Upper lobe of left lung (tissue), 6 donors: ENCODE results near the gene SERPINB1. TPM values are rescaled to one million over a fixed set of nuclear protein-coding genes. Genes with fewer than 3 reads are reported as not detected.

Experiments used
- ATAC-seq, 2 donors: fragments of 200-7000 bp; cut with Tn5 transposase; one replicate each; pipeline ENCODE4 v1.9.1; 2022; ENCODE audit warnings: mild to moderate bottlenecking in 2 of 2, moderate library complexity in 2 of 2; ENCODE audit not compliant: low FRiP score in 2 of 2
- DNase-seq, 2 donors: peaks; one replicate each; pipeline ENCODE4 v3.0.0-alpha.2; 2019 to 2020
- H3K27ac ChIP-seq, 4 donors: fragments of 200-600 bp; sonication (generic); one replicate each; pipeline ENCODE4 v1.5.1; 2016 to 2019
- H3K27me3 ChIP-seq, 4 donors: fragments of 200-600 bp; sonication (generic); one replicate each; pipeline ENCODE4 v1.5.1; 2017 to 2019
- H3K36me3 ChIP-seq, 4 donors: fragments of 200-600 bp; sonication (generic); one replicate each; pipeline ENCODE4 v1.5.1; 2016 to 2019
- H3K4me1 ChIP-seq, 4 donors: fragments of 200-600 bp; sonication (generic); one replicate each; pipeline ENCODE4 v1.5.1; 2018 to 2019
- H3K4me3 ChIP-seq, 4 donors: fragments of 200-600 bp; sonication (generic); one replicate each; pipeline ENCODE4 v1.5.1; 2017 to 2019; ENCODE audit warnings: mild to moderate bottlenecking in 2 of 4, moderate library complexity in 1 of 4
- H3K9me3 ChIP-seq, 4 donors: fragments of 200-600 bp; sonication (generic); one replicate each; pipeline ENCODE4 v1.5.1; 2018 to 2019
- CTCF ChIP-seq, 6 experiments: fragments of 450-650 bp in 4 of 6; fragments of 200-600 bp in 2 of 6; sonication (generic) in 2 of 6; IDR thresholded peaks; one replicate each; pipeline ENCODE4 v1.5.1; 2016 to 2019; ENCODE audit warnings: antibody characterized with exemption in 6 of 6
- EP300 ChIP-seq, 4 donors: sonication (generic); formaldehyde crosslinking; IDR thresholded peaks; one replicate each; pipeline ENCODE4 v1.5.1; 2017; ENCODE audit warnings: antibody characterized with exemption in 4 of 4, control low read depth in 2 of 4
- POLR2A ChIP-seq, 4 donors: fragments of 450-650 bp; IDR thresholded peaks; one replicate each; pipeline ENCODE4 v1.5.1; 2016 to 2017; ENCODE audit warnings: antibody characterized with exemption in 4 of 4, mild to moderate bottlenecking in 2 of 4
- POLR2AphosphoS5 ChIP-seq, 2 donors: sonication (generic); formaldehyde crosslinking; IDR thresholded peaks; one replicate each; pipeline ENCODE4 v1.5.1; 2017; ENCODE audit warnings: antibody characterized with exemption in 2 of 2
- WGBS, 2 donors: methylation state at CpG; one replicate each; pipeline ENCODE4 v1.1.5; 2017 to 2018; 5-methylcytosine and 5-hydroxymethylcytosine counted together
- total RNA-seq, 6 donors: library from RNA; depleted of rRNA in 4 of 6; stranded (reverse); fragments of >200 nt in 4 of 6; gene quantifications; one replicate each; pipeline versions ENCODE4 v1.1.0 to v1.2.1, GENCODE V29; 2016 to 2021
- donor health status: DM: no; HTN: no; CAD: no; lungs with moderate emphysema.
- donor health status: DM: no; HTN: yes; CAD: no; lungs with severe emphysema.

SERPINB1 gene
- total RNA-seq: 100 to 1,000 TPM in 4 of 6 donors, 10 to 100 TPM in 2; 56.6 to 184 (median 102) TPM

GRCh38 chr6:2841264-2842138 is at the start of gene SERPINB1:
SERPINB1 (minus strand) TSS chr6:2841863; CDS start chr6:2840586, 1,277 bp downstream.
- peaks cover 10 to 35% (median 16%) of the 10 kb centered on the region in 4 donors for H3K36me3 ChIP-seq
- TF ChIP-seq POLR2A (IDR thresholded peaks at IDR 0.05): peak; percentile 56 to 94 (median 88)
- TF ChIP-seq EP300 (IDR thresholded peaks at IDR 0.05): peak; percentile 90 to 98 (median 94)
- TF ChIP-seq POLR2AphosphoS5 (IDR thresholded peaks at IDR 0.05): peak; percentile 100
- peak in 2 of 6 experiments; percentile 21 to 29 for TF ChIP-seq CTCF (IDR thresholded peaks at IDR 0.05)
- H3K4me1 ChIP-seq: peaks cover 31 to 67% (median 46%) of the 10 kb centered on the region in 4 donors
- peak within 1 kb of the TSS; percentile 94 to 99 (median 96) for H3K27ac ChIP-seq
- peak within 1 kb of the TSS; percentile 49 to 73 (median 56) for H3K4me3 ChIP-seq
- H3K9me3 ChIP-seq: no peaks in the 10 kb centered on the region
- WGBS, 2 donors: 1 to 3% methylated on average over 13 to 36 of the region's 67 CpGs
- no peaks in the 10 kb centered on the region for H3K27me3 ChIP-seq
- ATAC-seq: peak; percentile 93 to 96
- DNase-seq: peak; percentile 98

GRCh38 chr6:2890976-2891767 is 49.5 kb upstream of the SERPINB1 start:
- H3K27ac ChIP-seq: no peak overlapping the region
- peaks cover 0 to 7% (median 0%) of the 10 kb centered on the region in 4 donors for H3K4me1 ChIP-seq
- ATAC-seq (no peak), DNase-seq (no peak)
- no peaks in the 10 kb centered on the region for H3K27me3 ChIP-seq
- H3K4me3 ChIP-seq: no peak overlapping the region
- H3K9me3 ChIP-seq: no peaks in the 10 kb centered on the region
- H3K36me3 ChIP-seq: peaks cover 17 to 67% (median 49%) of the 10 kb centered on the region in 4 donors
- whole genome bisulfite sequencing, 2 donors: 92% methylated on average over 14 of the region's 14 CpGs
- TF ChIP-seq CTCF (IDR thresholded peaks at IDR 0.05) (no peak), EP300 (IDR thresholded peaks at IDR 0.05) (no peak), POLR2A (IDR thresholded peaks at IDR 0.05) (no peak), POLR2AphosphoS5 (IDR thresholded peaks at IDR 0.05) (no peak)

- Histone ChIP-seq H3K27me3 (no peaks in the 10 kb centered on the region), H3K27ac (no peak overlapping the region), H3K4me3 (no peak overlapping the region), H3K9me3 (no peaks in the 10 kb centered on the region), H3K4me1 (peaks cover 0 to 7% (median 2%) of the 10 kb centered on the region in 4 donors), H3K36me3 (peaks cover 11 to 21% (median 15%) of the 10 kb centered on the region in 4 donors)
- no peak for TF ChIP-seq POLR2A (IDR thresholded peaks at IDR 0.05)
- TF ChIP-seq CTCF (IDR thresholded peaks at IDR 0.05): no peak
- no peak for TF ChIP-seq EP300 (IDR thresholded peaks at IDR 0.05)
- no peak for TF ChIP-seq POLR2AphosphoS5 (IDR thresholded peaks at IDR 0.05)
- no peak for ATAC-seq
- DNase-seq: no peak
- WGBS, 2 donors: 36 to 59% methylated on average over 6 of the region's 6 CpGs
These were observed 44.5 kb upstream of the SERPINB1 start for GRCh38 chr6:2885967-2886735.

GRCh38 chr6:2884804-2885203 is 43.1 kb upstream of the SERPINB1 start:
- Histone ChIP-seq H3K27ac (no peak overlapping the region), H3K9me3 (no peaks in the 10 kb centered on the region), H3K4me3 (no peak overlapping the region), H3K36me3 (peaks cover 1 to 7% (median 3%) of the 10 kb centered on the region in 4 donors), H3K27me3 (no peaks in the 10 kb centered on the region), H3K4me1 (peaks cover 0 to 7% (median 6%) of the 10 kb centered on the region in 4 donors)
- DNase-seq: no peak
- 82 to 88% methylated on average over 3 of the region's 3 CpGs for WGBS, 2 donors
- no peak for ATAC-seq
- TF ChIP-seq EP300 (IDR thresholded peaks at IDR 0.05) (no peak), POLR2AphosphoS5 (IDR thresholded peaks at IDR 0.05) (no peak), POLR2A (IDR thresholded peaks at IDR 0.05) (no peak), CTCF (IDR thresholded peaks at IDR 0.05) (no peak)
